ENCODE data around the gene CDC14B. TPM values are rescaled to one million over a fixed set of nuclear protein-coding genes. Genes with fewer than 3 reads are reported as not detected.
"Not testable (repeated sequence)": the region's sequence is repeated elsewhere in the genome, so short reads cannot be mapped to it uniquely, and the experiment has no call there.

CDC14B gene
- total RNA-seq, 1 donor from 2014 or later: 8.4 TPM

- DNase-seq (ENCODE audit: low spot score): no peak
These were observed 69.0 kb downstream of the CDC14B start for GRCh38 chr9:96550659-96551058.

GRCh38 chr9:96543131-96543530 is 76.5 kb downstream of the CDC14B start:
- DNase-seq (ENCODE audit: low spot score): not testable (repeated sequence)

GRCh38 chr9:96540106-96540505 is 79.5 kb downstream of the CDC14B start:
- DNase-seq (ENCODE audit: low spot score): no peak

- DNase-seq (ENCODE audit: low spot score): no peak
These were observed 87.5 kb downstream of the CDC14B start for GRCh38 chr9:96532173-96532572.

GRCh38 chr9:96524764-96525163 is 94.9 kb downstream of the CDC14B start:
- DNase-seq (ENCODE audit: low spot score): no peak

- DNase-seq (ENCODE audit: low spot score): no peak
These were observed 95.6 kb downstream of the CDC14B start for GRCh38 chr9:96524045-96524444.

- DNase-seq (ENCODE audit: low spot score): peak; percentile 8
These were observed 96.3 kb downstream of the CDC14B start for GRCh38 chr9:96523374-96523773.

GRCh38 chr9:96522366-96522765 is 97.3 kb downstream of the CDC14B start:
- DNase-seq (ENCODE audit: low spot score): no peak

- peak; percentile 14 for DNase-seq (ENCODE audit: low spot score)
These were observed 99.9 kb downstream of the CDC14B start for GRCh38 chr9:96519787-96520186.

GRCh38 chr9:96519095-96519494 is 100.5 kb downstream of the CDC14B start:
- no peak for DNase-seq (ENCODE audit: low spot score)

- no peak for DNase-seq (ENCODE audit: low spot score)
These were observed 103.8 kb downstream of the CDC14B start for GRCh38 chr9:96515621-96516470.

- DNase-seq (ENCODE audit: low spot score): no peak
These were observed 104.9 kb downstream of the CDC14B start for GRCh38 chr9:96514800-96515158.

- DNase-seq (ENCODE audit: low spot score): peak; percentile 35
These were observed 105.4 kb downstream of the CDC14B start for GRCh38 chr9:96514108-96514799.

- no peak for DNase-seq (ENCODE audit: low spot score)
These were observed 106.0 kb downstream of the CDC14B start for GRCh38 chr9:96513622-96514021.

GRCh38 chr9:96512240-96512639 is 107.4 kb downstream of the CDC14B start:
- DNase-seq (ENCODE audit: low spot score): no peak

GRCh38 chr9:96510258-96510657 is 109.4 kb downstream of the CDC14B start:
- DNase-seq (ENCODE audit: low spot score): no peak

GRCh38 chr9:96509848-96510247 is 109.8 kb downstream of the CDC14B start:
- DNase-seq (ENCODE audit: low spot score): no peak

GRCh38 chr9:96509026-96509425 is 110.6 kb downstream of the CDC14B start:
- no peak for DNase-seq (ENCODE audit: low spot score)

- no peak for DNase-seq (ENCODE audit: low spot score)
These were observed 111.3 kb downstream of the CDC14B start for GRCh38 chr9:96508227-96508940.

GRCh38 chr9:96505316-96505991 is 114.2 kb downstream of the CDC14B start:
- no peak for DNase-seq (ENCODE audit: low spot score)

- DNase-seq (ENCODE audit: low spot score): no peak
These were observed 115.7 kb downstream of the CDC14B start for GRCh38 chr9:96503918-96504317.

- DNase-seq (ENCODE audit: low spot score): not testable (repeated sequence)
These were observed 116.3 kb downstream of the CDC14B start for GRCh38 chr9:96503374-96503748.

All from umbilical cord (tissue), 2 donors.